SK-N-SH (cell line): ENCODE data around the gene EED.

Source experiments
- FOXM1 ChIP-seq: IDR thresholded peaks from 2 replicates; pipeline ENCODE4 v1.4.0; 2012; ENCODE audit warnings: low read depth, mild to moderate bottlenecking
- GATA2 ChIP-seq: sonication (generic); formaldehyde crosslinking; IDR thresholded peaks from 2 replicates; pipeline ENCODE4 v1.5.0; 2020; ENCODE audit warnings: mild to moderate bottlenecking, missing genetic modification reagents
- MEF2A ChIP-seq: IDR thresholded peaks from 2 replicates; pipeline ENCODE4 v1.4.0; 2012; ENCODE audit warnings: low read depth, borderline replicate concordance
- NRF1 ChIP-seq: IDR thresholded peaks from 2 replicates; pipeline ENCODE4 v1.6.1; 2012; ENCODE audit warnings: low read depth, mild to moderate bottlenecking, low read length
- POLR2AphosphoS5 ChIP-seq: IDR thresholded peaks from 2 replicates; pipeline ENCODE4 v1.6.1; 2012; ENCODE audit warnings: low read depth, low read length
- RFX5 ChIP-seq: IDR thresholded peaks from 2 replicates; pipeline ENCODE4 v1.6.1; 2012; ENCODE audit warnings: mild to moderate bottlenecking, improper control_type of control experiment, low read length
- YY1 ChIP-seq: IDR thresholded peaks from 2 replicates; pipeline ENCODE4 v1.4.0; 2012; ENCODE audit warnings: low read depth, mild to moderate bottlenecking
- TF ChIP-seq, protein P1 (sequence below): IDR thresholded peaks from 2 replicates; pipeline ENCODE4 v1.6.1; 2012; ENCODE audit warnings: mild to moderate bottlenecking, low read depth, low read length, moderate library complexity
- TF ChIP-seq, protein P2 (sequence below): fragments of 200-600 bp; sonication (generic); IDR thresholded peaks from 2 replicates; pipeline ENCODE4 v1.6.1; 2017; ENCODE audit warnings: antibody characterized with exemption, mild to moderate bottlenecking, moderate library complexity
- TF ChIP-seq, protein P3 (sequence below): IDR thresholded peaks from 2 replicates; pipeline ENCODE4 v1.4.0; 2012; ENCODE audit warnings: low read depth
- TF ChIP-seq, protein P4 (sequence below): IDR thresholded peaks from 2 replicates; pipeline ENCODE4 v1.4.0; 2012; ENCODE audit warnings: low read depth, borderline replicate concordance

GRCh38 chr11:86248609-86249008 is 4.1 kb downstream of the EED start:
- TF ChIP-seq, protein P1, sequence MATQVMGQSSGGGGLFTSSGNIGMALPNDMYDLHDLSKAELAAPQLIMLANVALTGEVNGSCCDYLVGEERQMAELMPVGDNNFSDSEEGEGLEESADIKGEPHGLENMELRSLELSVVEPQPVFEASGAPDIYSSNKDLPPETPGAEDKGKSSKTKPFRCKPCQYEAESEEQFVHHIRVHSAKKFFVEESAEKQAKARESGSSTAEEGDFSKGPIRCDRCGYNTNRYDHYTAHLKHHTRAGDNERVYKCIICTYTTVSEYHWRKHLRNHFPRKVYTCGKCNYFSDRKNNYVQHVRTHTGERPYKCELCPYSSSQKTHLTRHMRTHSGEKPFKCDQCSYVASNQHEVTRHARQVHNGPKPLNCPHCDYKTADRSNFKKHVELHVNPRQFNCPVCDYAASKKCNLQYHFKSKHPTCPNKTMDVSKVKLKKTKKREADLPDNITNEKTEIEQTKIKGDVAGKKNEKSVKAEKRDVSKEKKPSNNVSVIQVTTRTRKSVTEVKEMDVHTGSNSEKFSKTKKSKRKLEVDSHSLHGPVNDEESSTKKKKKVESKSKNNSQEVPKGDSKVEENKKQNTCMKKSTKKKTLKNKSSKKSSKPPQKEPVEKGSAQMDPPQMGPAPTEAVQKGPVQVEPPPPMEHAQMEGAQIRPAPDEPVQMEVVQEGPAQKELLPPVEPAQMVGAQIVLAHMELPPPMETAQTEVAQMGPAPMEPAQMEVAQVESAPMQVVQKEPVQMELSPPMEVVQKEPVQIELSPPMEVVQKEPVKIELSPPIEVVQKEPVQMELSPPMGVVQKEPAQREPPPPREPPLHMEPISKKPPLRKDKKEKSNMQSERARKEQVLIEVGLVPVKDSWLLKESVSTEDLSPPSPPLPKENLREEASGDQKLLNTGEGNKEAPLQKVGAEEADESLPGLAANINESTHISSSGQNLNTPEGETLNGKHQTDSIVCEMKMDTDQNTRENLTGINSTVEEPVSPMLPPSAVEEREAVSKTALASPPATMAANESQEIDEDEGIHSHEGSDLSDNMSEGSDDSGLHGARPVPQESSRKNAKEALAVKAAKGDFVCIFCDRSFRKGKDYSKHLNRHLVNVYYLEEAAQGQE: no peak
- TF ChIP-seq, protein P2, sequence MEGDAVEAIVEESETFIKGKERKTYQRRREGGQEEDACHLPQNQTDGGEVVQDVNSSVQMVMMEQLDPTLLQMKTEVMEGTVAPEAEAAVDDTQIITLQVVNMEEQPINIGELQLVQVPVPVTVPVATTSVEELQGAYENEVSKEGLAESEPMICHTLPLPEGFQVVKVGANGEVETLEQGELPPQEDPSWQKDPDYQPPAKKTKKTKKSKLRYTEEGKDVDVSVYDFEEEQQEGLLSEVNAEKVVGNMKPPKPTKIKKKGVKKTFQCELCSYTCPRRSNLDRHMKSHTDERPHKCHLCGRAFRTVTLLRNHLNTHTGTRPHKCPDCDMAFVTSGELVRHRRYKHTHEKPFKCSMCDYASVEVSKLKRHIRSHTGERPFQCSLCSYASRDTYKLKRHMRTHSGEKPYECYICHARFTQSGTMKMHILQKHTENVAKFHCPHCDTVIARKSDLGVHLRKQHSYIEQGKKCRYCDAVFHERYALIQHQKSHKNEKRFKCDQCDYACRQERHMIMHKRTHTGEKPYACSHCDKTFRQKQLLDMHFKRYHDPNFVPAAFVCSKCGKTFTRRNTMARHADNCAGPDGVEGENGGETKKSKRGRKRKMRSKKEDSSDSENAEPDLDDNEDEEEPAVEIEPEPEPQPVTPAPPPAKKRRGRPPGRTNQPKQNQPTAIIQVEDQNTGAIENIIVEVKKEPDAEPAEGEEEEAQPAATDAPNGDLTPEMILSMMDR: no peak
- TF ChIP-seq MEF2A (no peak), POLR2AphosphoS5 (no peak), GATA2 (CRISPR knock-in tag) (no peak), FOXM1 (no peak), YY1 (no peak), RFX5 (no peak), NRF1 (no peak)
- TF ChIP-seq, protein P3, sequence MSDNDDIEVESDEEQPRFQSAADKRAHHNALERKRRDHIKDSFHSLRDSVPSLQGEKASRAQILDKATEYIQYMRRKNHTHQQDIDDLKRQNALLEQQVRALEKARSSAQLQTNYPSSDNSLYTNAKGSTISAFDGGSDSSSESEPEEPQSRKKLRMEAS: no peak
- TF ChIP-seq, protein P4, sequence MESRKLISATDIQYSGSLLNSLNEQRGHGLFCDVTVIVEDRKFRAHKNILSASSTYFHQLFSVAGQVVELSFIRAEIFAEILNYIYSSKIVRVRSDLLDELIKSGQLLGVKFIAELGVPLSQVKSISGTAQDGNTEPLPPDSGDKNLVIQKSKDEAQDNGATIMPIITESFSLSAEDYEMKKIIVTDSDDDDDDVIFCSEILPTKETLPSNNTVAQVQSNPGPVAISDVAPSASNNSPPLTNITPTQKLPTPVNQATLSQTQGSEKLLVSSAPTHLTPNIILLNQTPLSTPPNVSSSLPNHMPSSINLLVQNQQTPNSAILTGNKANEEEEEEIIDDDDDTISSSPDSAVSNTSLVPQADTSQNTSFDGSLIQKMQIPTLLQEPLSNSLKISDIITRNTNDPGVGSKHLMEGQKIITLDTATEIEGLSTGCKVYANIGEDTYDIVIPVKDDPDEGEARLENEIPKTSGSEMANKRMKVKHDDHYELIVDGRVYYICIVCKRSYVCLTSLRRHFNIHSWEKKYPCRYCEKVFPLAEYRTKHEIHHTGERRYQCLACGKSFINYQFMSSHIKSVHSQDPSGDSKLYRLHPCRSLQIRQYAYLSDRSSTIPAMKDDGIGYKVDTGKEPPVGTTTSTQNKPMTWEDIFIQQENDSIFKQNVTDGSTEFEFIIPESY: no peak
